ENCODE results near the gene CCDC127.
"Not testable (repeated sequence)": the region's sequence is repeated elsewhere in the genome, so short reads cannot be mapped to it uniquely, and the experiment has no call there.

The CCDC127 gene

GRCh38 chr5:170971-171800, 46.8 kb downstream of the CCDC127 start:
- no peak overlapping the region for H3K4me3 ChIP-seq (ENCODE audit: low read depth, low read length)
- TF ChIP-seq CTCF (IDR thresholded peaks at IDR 0.05; ENCODE audit: insufficient read depth, low read depth, low read length, missing control alignments): no peak
- no peak for DNase-seq (ENCODE audit: low read depth)

GRCh38 chr5:169728-170094, 48.2 kb downstream of the CCDC127 start:
- no peak for DNase-seq (ENCODE audit: low read depth)
- TF ChIP-seq CTCF (IDR thresholded peaks at IDR 0.05; ENCODE audit: insufficient read depth, low read depth, low read length, missing control alignments): no peak
- no peak overlapping the region for H3K4me3 ChIP-seq (ENCODE audit: low read depth, low read length)

- no peak for DNase-seq (ENCODE audit: low read depth)
- no peak overlapping the region for H3K4me3 ChIP-seq (ENCODE audit: low read depth, low read length)
- no peak for TF ChIP-seq CTCF (IDR thresholded peaks at IDR 0.05; ENCODE audit: insufficient read depth, low read depth, low read length, missing control alignments)
These were observed 48.8 kb downstream of the CCDC127 start for GRCh38 chr5:169071-169727.

GRCh38 chr5:167982-168660, 49.8 kb downstream of the CCDC127 start:
- no peak overlapping the region for H3K4me3 ChIP-seq (ENCODE audit: low read depth, low read length)
- DNase-seq (ENCODE audit: low read depth): no peak
- TF ChIP-seq CTCF (IDR thresholded peaks at IDR 0.05; ENCODE audit: insufficient read depth, low read depth, low read length, missing control alignments): no peak

DNA sequence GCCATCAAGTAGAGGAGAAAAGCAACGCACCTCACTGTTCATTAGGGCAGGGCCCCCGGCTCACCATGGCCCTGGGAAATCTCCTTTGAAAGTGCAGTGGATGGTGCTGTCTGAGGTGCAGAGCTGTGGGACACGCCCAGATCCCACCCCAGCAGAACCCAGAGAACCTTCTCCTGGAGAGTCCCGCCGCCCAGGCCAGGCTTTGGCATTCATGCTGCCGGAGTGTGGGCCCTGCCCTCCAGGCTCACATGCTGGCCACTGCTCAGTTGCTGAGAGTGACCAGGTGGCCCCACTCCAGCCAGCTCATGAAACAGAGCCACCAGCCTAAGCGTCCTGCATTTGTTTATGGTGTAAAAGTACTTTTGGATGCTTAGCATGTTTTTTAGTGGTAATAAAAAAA, 50.4 kb downstream of the CCDC127 start:
- H3K4me3 ChIP-seq (ENCODE audit: low read depth, low read length): no peak overlapping the region
- no peak for TF ChIP-seq CTCF (IDR thresholded peaks at IDR 0.05; ENCODE audit: insufficient read depth, low read depth, low read length, missing control alignments)
- no peak for DNase-seq (ENCODE audit: low read depth)

DNA sequence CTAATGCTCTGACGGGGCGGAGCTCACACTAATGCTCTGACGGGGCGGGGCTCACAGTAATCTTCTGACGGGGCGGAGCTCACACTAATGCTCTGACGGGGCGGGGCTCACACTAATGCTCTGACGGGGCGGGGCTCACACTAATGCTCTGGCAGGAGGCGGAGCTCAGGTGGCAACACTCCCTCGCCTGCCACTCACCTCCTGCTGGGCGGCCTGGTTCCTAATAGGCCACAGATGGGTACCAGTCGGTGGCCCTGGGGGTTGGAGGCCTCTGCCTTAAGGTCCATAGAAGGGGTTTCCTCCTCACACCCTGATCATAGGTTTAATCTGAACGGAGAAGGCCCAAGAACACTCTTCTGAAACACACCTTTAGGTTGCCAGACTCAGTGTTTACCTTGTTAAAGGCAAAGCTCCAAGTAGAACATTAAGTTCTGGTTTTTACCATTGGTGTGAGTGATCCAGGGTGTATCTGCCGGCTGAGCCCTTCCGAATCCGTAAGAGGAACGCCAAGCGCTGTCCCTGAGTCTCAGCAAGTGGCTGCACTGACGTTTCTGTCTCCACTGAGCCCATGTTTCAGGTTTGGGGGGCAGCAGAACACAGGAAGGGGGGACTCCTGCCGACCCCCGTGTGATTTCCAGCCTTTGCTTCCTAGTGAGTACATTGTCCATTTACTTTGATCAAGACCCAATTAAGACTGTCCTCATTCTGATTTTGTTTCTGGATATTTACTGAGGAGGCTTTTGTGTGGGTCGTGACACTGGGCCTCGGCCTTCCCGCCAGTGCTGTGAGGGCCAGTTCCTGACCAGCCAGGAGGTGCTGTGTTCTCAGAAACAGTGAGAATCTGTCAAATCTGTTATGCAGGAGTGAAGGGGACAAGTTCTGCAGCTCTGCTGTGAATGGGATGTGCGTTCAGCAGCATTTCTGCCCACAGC, 51.2 kb downstream of the CCDC127 start:
- DNase-seq (ENCODE audit: low read depth): no peak
- no peak for TF ChIP-seq CTCF (IDR thresholded peaks at IDR 0.05; ENCODE audit: insufficient read depth, low read depth, low read length, missing control alignments)
- no peak overlapping the region for H3K4me3 ChIP-seq (ENCODE audit: low read depth, low read length)

DNA sequence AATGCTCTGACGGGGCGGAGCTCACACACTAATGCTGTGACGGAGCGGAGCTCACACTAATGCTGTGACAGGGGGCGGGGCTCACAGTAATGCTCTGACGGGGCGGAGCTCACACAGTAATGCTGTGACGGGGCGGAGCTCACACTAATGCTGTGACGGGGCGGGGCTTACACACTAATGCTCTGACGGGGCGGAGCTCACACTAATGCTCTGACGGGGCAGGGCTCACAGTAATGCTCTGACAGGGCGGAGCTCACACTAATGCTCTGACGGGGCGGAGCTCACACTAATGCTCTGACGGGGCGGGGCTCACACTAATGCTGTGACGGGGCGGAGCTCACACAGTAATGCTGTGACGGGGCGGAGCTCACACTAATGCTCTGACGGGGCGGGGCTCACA, 53.2 kb downstream of the CCDC127 start:
- DNase-seq (ENCODE audit: low read depth); H3K4me3 ChIP-seq (ENCODE audit: low read depth, low read length): not testable (repeated sequence)

Data from GM12865 (cell line).